H9 (cell line): Measurements from ENCODE around the gene IL1R2. TPM values are rescaled to one million over a fixed set of nuclear protein-coding genes. Genes with fewer than 3 reads are reported as not detected.

Experiments
- DNase-seq: peaks from one replicate; pipeline ENCODE4 v3.0.0-alpha.2; 2017
- H2AFZ ChIP-seq: one replicate; pipeline ENCODE4 v1.6.1; 2013; ENCODE audit warnings: mild to moderate bottlenecking, low read length, control low read depth, moderate library complexity
- H2AK5ac ChIP-seq: 2 replicates; pipeline ENCODE4 v1.6.1; 2013; ENCODE audit warnings: low read length, control low read depth, mixed read lengths; ENCODE audit not compliant: insufficient read length
- H2BK120ac ChIP-seq: one replicate; pipeline ENCODE4 v1.6.1; 2013; ENCODE audit warnings: low read depth, mild to moderate bottlenecking, low read length, control low read depth, inconsistent platforms; ENCODE audit not compliant: poor library complexity, severe bottlenecking
- H2BK12ac ChIP-seq: 2 replicates; pipeline ENCODE4 v1.6.1; 2013; ENCODE audit warnings: low read length, control low read depth, mixed read lengths, low read depth; ENCODE audit not compliant: insufficient read length
- H2BK15ac ChIP-seq: 2 replicates; pipeline ENCODE4 v1.6.1; 2013; ENCODE audit warnings: low read depth, low read length, control low read depth
- H2BK20ac ChIP-seq: one replicate; pipeline ENCODE4 v1.6.1; 2013; ENCODE audit warnings: low read depth, mild to moderate bottlenecking, low read length, control low read depth, inconsistent platforms; ENCODE audit not compliant: poor library complexity, severe bottlenecking
- H2BK5ac ChIP-seq: 2 replicates; pipeline ENCODE4 v1.6.1; 2013; ENCODE audit warnings: low read length, control low read depth, mixed read lengths; ENCODE audit not compliant: insufficient read length
- H3K14ac ChIP-seq: 2 replicates; pipeline ENCODE4 v1.6.1; 2013; ENCODE audit warnings: low read length, control low read depth; ENCODE audit not compliant: insufficient read depth
- H3K18ac ChIP-seq: 2 replicates; pipeline ENCODE4 v1.6.1; 2013; ENCODE audit warnings: low read depth, mild to moderate bottlenecking, mixed read lengths, low read length, control low read depth; ENCODE audit not compliant: insufficient read length
- H3K23ac ChIP-seq: 2 replicates; pipeline ENCODE4 v1.6.1; 2013; ENCODE audit warnings: low read length, control low read depth, mixed read lengths, low read depth; ENCODE audit not compliant: insufficient read length
- H3K23me2 ChIP-seq: 2 replicates; pipeline ENCODE4 v1.6.1; 2013; ENCODE audit warnings: low read depth, mild to moderate bottlenecking, mixed read lengths, low read length, control low read depth; ENCODE audit not compliant: insufficient read length, poor library complexity, severe bottlenecking
- H3K27ac ChIP-seq: 2 replicates; pipeline ENCODE4 v1.5.1; 2013; ENCODE audit warnings: low read length, control low read depth, mixed read lengths, low read depth; ENCODE audit not compliant: insufficient read length
- H3K27me3 ChIP-seq: 2 replicates; pipeline ENCODE4 v1.6.1; 2013; ENCODE audit warnings: low read length, control low read depth, inconsistent platforms; ENCODE audit not compliant: insufficient read depth
- H3K4ac ChIP-seq: 2 replicates; pipeline ENCODE4 v1.6.1; 2013; ENCODE audit warnings: low read depth, mild to moderate bottlenecking, control low read depth, inconsistent platforms, low read length, moderate library complexity
- H3K4me1 ChIP-seq: 2 replicates; pipeline ENCODE4 v1.6.1; 2013; ENCODE audit warnings: low read length, control low read depth, inconsistent platforms; ENCODE audit not compliant: insufficient read depth
- H3K4me2 ChIP-seq: 2 replicates; pipeline ENCODE4 v1.6.1; 2013; ENCODE audit warnings: low read length, control low read depth, mixed read lengths; ENCODE audit not compliant: insufficient read length, insufficient read depth
- H3K56ac ChIP-seq: 2 replicates; pipeline ENCODE4 v1.6.1; 2013; ENCODE audit warnings: low read depth, mild to moderate bottlenecking, mixed read lengths, low read length, control low read depth; ENCODE audit not compliant: insufficient read length
- H3K79me1 ChIP-seq: 2 replicates; pipeline ENCODE4 v1.6.1; 2013; ENCODE audit warnings: low read depth, mild to moderate bottlenecking, moderate library complexity, low read length, control low read depth, inconsistent platforms; ENCODE audit not compliant: insufficient read depth, poor library complexity, severe bottlenecking
- H3K79me2 ChIP-seq: 2 replicates; pipeline ENCODE4 v1.6.1; 2013; ENCODE audit warnings: low read length, control low read depth, inconsistent platforms; ENCODE audit not compliant: insufficient read depth
- H3K9ac ChIP-seq: 2 replicates; pipeline ENCODE4 v1.6.1; 2013; ENCODE audit warnings: low read length, control low read depth, mixed read lengths; ENCODE audit not compliant: insufficient read length; ENCODE audit errors: extremely low read depth
- H3K9me3 ChIP-seq: one replicate; pipeline ENCODE4 v1.6.1; 2013; ENCODE audit warnings: low read depth, low read length, inconsistent platforms; ENCODE audit not compliant: control insufficient read depth
- H3T11ph ChIP-seq: one replicate; pipeline ENCODE4 v1.6.1; 2013; ENCODE audit warnings: mild to moderate bottlenecking, low read length, control low read depth, inconsistent platforms
- H4K20me1 ChIP-seq: one replicate; pipeline ENCODE4 v1.6.1; 2013; ENCODE audit not compliant: control insufficient read depth, insufficient read length, insufficient read depth
- H4K5ac ChIP-seq: 2 replicates; pipeline ENCODE4 v1.6.1; 2013; ENCODE audit warnings: low read depth, mild to moderate bottlenecking, mixed read lengths, low read length, control low read depth; ENCODE audit not compliant: insufficient read length
- H4K8ac ChIP-seq: replicated peaks from 2 replicates; pipeline ENCODE4 v1.6.1; 2013; ENCODE audit warnings: low read length, control low read depth, mixed read lengths, low read depth; ENCODE audit not compliant: insufficient read length
- H4K91ac ChIP-seq: 2 replicates; pipeline ENCODE4 v1.6.1; 2013; ENCODE audit warnings: low read depth, mild to moderate bottlenecking, moderate library complexity, mixed read lengths, low read length, control low read depth; ENCODE audit not compliant: insufficient read length
- H3K27ac Mint-ChIP-seq, 3 experiments: 2 replicates in 2 of 3; 3 replicates in 1 of 3; pipeline ENCODE4 v1.8.0; 2020 to 2021; ENCODE audit warnings: mixed read lengths in 3 of 3, mild to moderate bottlenecking in 1 of 3, moderate library complexity in 1 of 3
- H3K27me3 Mint-ChIP-seq: 2 replicates; pipeline ENCODE4 v1.8.0; 2021; ENCODE audit warnings: low read depth, mild to moderate bottlenecking, moderate library complexity, mixed read lengths
- H3K36me3 Mint-ChIP-seq, 3 experiments: 2 replicates in 2 of 3; 3 replicates in 1 of 3; pipeline ENCODE4 v1.8.0; 2020 to 2021; ENCODE audit warnings: low read depth in 3 of 3, mixed read lengths in 3 of 3; ENCODE audit not compliant: insufficient read depth in 1 of 3
- H3K4me1 Mint-ChIP-seq, 2 experiments: 2 replicates each; pipeline ENCODE4 v1.8.0; 2020; ENCODE audit warnings: mixed read lengths in 2 of 2
- H3K4me3 Mint-ChIP-seq, 2 experiments: 2 replicates in 1 of 2; 3 replicates in 1 of 2; pipeline ENCODE4 v1.8.0; 2020 to 2021; ENCODE audit warnings: mild to moderate bottlenecking in 2 of 2, mixed read lengths in 2 of 2, moderate library complexity in 1 of 2
- H3K9me3 Mint-ChIP-seq, 2 experiments: 2 replicates in 1 of 2; 3 replicates in 1 of 2; pipeline ENCODE4 v1.8.0; 2020; ENCODE audit warnings: mild to moderate bottlenecking in 2 of 2, mixed read lengths in 2 of 2, moderate library complexity in 1 of 2
- WGBS: extraction: QIAGEN DNeasy Blood & Tissue Kit; methylation state at CpG from one replicate; pipeline ENCODE4 v1.1.7; 2013; ENCODE audit warnings: missing lambda C conversion rate, low lambda C conversion rate, mixed read lengths; ENCODE audit not compliant: insufficient read length; ENCODE audit errors: extremely low coverage; 5-methylcytosine and 5-hydroxymethylcytosine counted together
- total RNA-seq: library from RNA; stranded (reverse); gene quantifications from 2 replicates; pipeline ENCODE4 v1.2.1, GENCODE V29; 2021
- TF ChIP-seq, protein P1 (sequence below): fragments of 200-600 bp; sonication (generic); conservative IDR thresholded peaks from 3 replicates; pipeline ENCODE4 v1.8.0; 2021; ENCODE audit warnings: antibody characterized with exemption, mild to moderate bottlenecking

IL1R2 gene
- total RNA-seq, 1 experiment from 2014 or later: not detected

- Histone ChIP-seq H3K27me3 (no peaks in the 10 kb centered on the region), H3K23ac (no peak overlapping the region), H3K4ac (no peak overlapping the region), H3T11ph (no peak overlapping the region), H2BK12ac (no peak overlapping the region), H3K23me2 (no peaks in the 10 kb centered on the region), H3K9ac (no peak overlapping the region), H2AFZ (no peak overlapping the region), H3K18ac (no peak overlapping the region), H3K4me2 (no peak overlapping the region), H3K9me3 (no peaks in the 10 kb centered on the region), H4K20me1 (no peaks in the 10 kb centered on the region), H2AK5ac (no peak overlapping the region), H3K14ac (no peak overlapping the region), H3K27ac (no peak overlapping the region), H2BK120ac (no peak overlapping the region), H4K8ac (no peak overlapping the region), H3K79me1 (no peaks in the 10 kb centered on the region), H3K4me1 (no peaks in the 10 kb centered on the region), H2BK15ac (no peak overlapping the region), H3K56ac (no peak overlapping the region), H3K79me2 (no peaks in the 10 kb centered on the region), H2BK20ac (no peak overlapping the region), H2BK5ac (no peak overlapping the region), H4K5ac (no peak overlapping the region), H4K91ac (no peak overlapping the region)
- Mint-ChIP-seq H3K27ac (no peak overlapping the region), H3K4me3 (no peak overlapping the region), H3K27me3 (peaks cover 6% of the 10 kb centered on the region), H3K9me3 (peaks cover 0 to 2% of the 10 kb centered on the region in 2 experiments; a peak in 1 of 5 replicates), H3K36me3 (no peaks in the 10 kb centered on the region), H3K4me1 (peaks cover 4 to 8% of the 10 kb centered on the region in 2 experiments; a peak in 3 of 4 replicates)
- no CpG with 5 or more reads among the region's 6 CpGs for WGBS
- no peak for DNase-seq
- TF ChIP-seq, protein P1, sequence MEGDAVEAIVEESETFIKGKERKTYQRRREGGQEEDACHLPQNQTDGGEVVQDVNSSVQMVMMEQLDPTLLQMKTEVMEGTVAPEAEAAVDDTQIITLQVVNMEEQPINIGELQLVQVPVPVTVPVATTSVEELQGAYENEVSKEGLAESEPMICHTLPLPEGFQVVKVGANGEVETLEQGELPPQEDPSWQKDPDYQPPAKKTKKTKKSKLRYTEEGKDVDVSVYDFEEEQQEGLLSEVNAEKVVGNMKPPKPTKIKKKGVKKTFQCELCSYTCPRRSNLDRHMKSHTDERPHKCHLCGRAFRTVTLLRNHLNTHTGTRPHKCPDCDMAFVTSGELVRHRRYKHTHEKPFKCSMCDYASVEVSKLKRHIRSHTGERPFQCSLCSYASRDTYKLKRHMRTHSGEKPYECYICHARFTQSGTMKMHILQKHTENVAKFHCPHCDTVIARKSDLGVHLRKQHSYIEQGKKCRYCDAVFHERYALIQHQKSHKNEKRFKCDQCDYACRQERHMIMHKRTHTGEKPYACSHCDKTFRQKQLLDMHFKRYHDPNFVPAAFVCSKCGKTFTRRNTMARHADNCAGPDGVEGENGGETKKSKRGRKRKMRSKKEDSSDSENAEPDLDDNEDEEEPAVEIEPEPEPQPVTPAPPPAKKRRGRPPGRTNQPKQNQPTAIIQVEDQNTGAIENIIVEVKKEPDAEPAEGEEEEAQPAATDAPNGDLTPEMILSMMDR: no peak
Observed at GRCh38 chr2:102016399-102016955, 24.7 kb downstream of the IL1R2 start.
